Stimulated activated CD4-positive, alpha-beta T cell treated with anti-CD3 and anti-CD28 coated beads, Interleukin-12 subunit alpha, Interleukin-12 subunit beta, amount 100 ng/mL, for 4 hours (primary cell): ENCODE data around the gene RIMBP2.
"Not testable (repeated sequence)": the region's sequence is repeated elsewhere in the genome, so short reads cannot be mapped to it uniquely, and the experiment has no call there.

Experiments
- DNase-seq: peaks from one replicate; pipeline ENCODE4 v3.0.0-alpha.2; 2020

Gene RIMBP2

GRCh38 chr12:130705178-130705822 is 10.8 kb downstream of the RIMBP2 start:
- no peak for DNase-seq

GRCh38 chr12:130704606-130705005 is 11.5 kb downstream of the RIMBP2 start:
- DNase-seq, result no peak

GRCh38 chr12:130703733-130704375 is 12.2 kb downstream of the RIMBP2 start:
- no peak for DNase-seq

- DNase-seq, result no peak
Observed at GRCh38 chr12:130702966-130703732, 12.9 kb downstream of the RIMBP2 start.

GRCh38 chr12:130701402-130701744 is 14.7 kb downstream of the RIMBP2 start:
- no peak for DNase-seq

GRCh38 chr12:130700492-130701401 is 15.4 kb downstream of the RIMBP2 start:
- DNase-seq, result no peak

GRCh38 chr12:130698106-130698505 is 18.0 kb downstream of the RIMBP2 start:
- DNase-seq, result no peak

GRCh38 chr12:130696379-130697100 is 19.6 kb downstream of the RIMBP2 start:
- DNase-seq, result no peak

- no peak for DNase-seq
Observed at GRCh38 chr12:130695061-130695460, 21.0 kb downstream of the RIMBP2 start.

GRCh38 chr12:130689408-130690405 is 26.4 kb downstream of the RIMBP2 start:
- DNase-seq, result no peak

- not testable (repeated sequence) for DNase-seq
Observed at GRCh38 chr12:130688999-130689398, 27.1 kb downstream of the RIMBP2 start.

GRCh38 chr12:130687796-130688778 is 28.0 kb downstream of the RIMBP2 start:
- DNase-seq, result no peak

- no peak for DNase-seq
Observed at GRCh38 chr12:130687190-130687589, 28.9 kb downstream of the RIMBP2 start.

- DNase-seq, result no peak
Observed at GRCh38 chr12:130686511-130686991, 29.5 kb downstream of the RIMBP2 start.

GRCh38 chr12:130685850-130686249 is 30.2 kb downstream of the RIMBP2 start:
- no peak for DNase-seq

- DNase-seq, result no peak
Observed at GRCh38 chr12:130685250-130685787, 30.8 kb downstream of the RIMBP2 start.

GRCh38 chr12:130683811-130684210 is 32.3 kb downstream of the RIMBP2 start:
- no peak for DNase-seq

- DNase-seq, result no peak
Observed at GRCh38 chr12:130683080-130683479, 33.0 kb downstream of the RIMBP2 start.

GRCh38 chr12:130680451-130680990 is 35.6 kb downstream of the RIMBP2 start:
- DNase-seq, result no peak
